ENCODE results near the gene MAG.

MAG gene

GRCh38 chr19:35341565-35342225, 49.7 kb downstream of the MAG start:
- Histone ChIP-seq H3K27me3 (ENCODE audit: control insufficient read depth in 5 of 5, insufficient read depth in 4 of 5, low read length in 5 of 5) (peaks cover 0 to 8% (median 3%) of the 10 kb centered on the region in 5 donors), H3K4me3 (ENCODE audit: low read depth in 1 of 5, low read length in 5 of 5) (no peak overlapping the region), H3K9me3 (ENCODE audit: control insufficient read depth in 5 of 5, low read length in 5 of 5) (no peaks in the 10 kb centered on the region), H3K36me3 (ENCODE audit: control insufficient read depth in 5 of 5, insufficient read depth in 5 of 5, low read length in 5 of 5) (no peaks in the 10 kb centered on the region), H3K4me1 (ENCODE audit: control insufficient read depth in 5 of 5, insufficient read depth in 5 of 5, low read length in 5 of 5) (peaks cover 0 to 7% (median 0%) of the 10 kb centered on the region in 5 donors), H3K9ac (ENCODE audit: low read length in 5 of 5) (no peak overlapping the region), H3K27ac (ENCODE audit: low read depth, low read length) (no peak overlapping the region)

GRCh38 chr19:35342430-35342829, 50.5 kb downstream of the MAG start:
- Histone ChIP-seq H3K27me3 (ENCODE audit: control insufficient read depth in 5 of 5, insufficient read depth in 4 of 5, low read length in 5 of 5) (peaks cover 0 to 8% (median 3%) of the 10 kb centered on the region in 5 donors), H3K4me1 (ENCODE audit: control insufficient read depth in 5 of 5, insufficient read depth in 5 of 5, low read length in 5 of 5) (peaks cover 0 to 15% (median 0%) of the 10 kb centered on the region in 5 donors), H3K4me3 (ENCODE audit: low read depth in 1 of 5, low read length in 5 of 5) (no peak overlapping the region), H3K36me3 (ENCODE audit: control insufficient read depth in 5 of 5, insufficient read depth in 5 of 5, low read length in 5 of 5) (no peaks in the 10 kb centered on the region), H3K9ac (ENCODE audit: low read length in 5 of 5) (no peak overlapping the region), H3K27ac (ENCODE audit: low read depth, low read length) (no peak overlapping the region), H3K9me3 (ENCODE audit: control insufficient read depth in 5 of 5, low read length in 5 of 5) (no peaks in the 10 kb centered on the region)

- no peaks in the 10 kb centered on the region for H3K9me3 ChIP-seq (ENCODE audit: control insufficient read depth in 5 of 5, low read length in 5 of 5)
- H3K4me3 ChIP-seq (ENCODE audit: low read depth in 1 of 5, low read length in 5 of 5) = no peak overlapping the region
- peaks cover 0 to 23% (median 0%) of the 10 kb centered on the region in 5 donors for H3K4me1 ChIP-seq (ENCODE audit: control insufficient read depth in 5 of 5, insufficient read depth in 5 of 5, low read length in 5 of 5)
- no peak overlapping the region for H3K27ac ChIP-seq (ENCODE audit: low read depth, low read length)
- H3K9ac ChIP-seq (ENCODE audit: low read length in 5 of 5) = no peak overlapping the region
- peaks cover 0 to 14% (median 0%) of the 10 kb centered on the region in 5 donors for H3K27me3 ChIP-seq (ENCODE audit: control insufficient read depth in 5 of 5, insufficient read depth in 4 of 5, low read length in 5 of 5)
- no peaks in the 10 kb centered on the region for H3K36me3 ChIP-seq (ENCODE audit: control insufficient read depth in 5 of 5, insufficient read depth in 5 of 5, low read length in 5 of 5)
Observed at GRCh38 chr19:35344511-35345031, 52.6 kb downstream of the MAG start.

GRCh38 chr19:35345671-35346111, 53.7 kb downstream of the MAG start:
- Histone ChIP-seq H3K4me1 (ENCODE audit: control insufficient read depth in 5 of 5, insufficient read depth in 5 of 5, low read length in 5 of 5) (peaks cover 0 to 23% (median 0%) of the 10 kb centered on the region in 5 donors), H3K36me3 (ENCODE audit: control insufficient read depth in 5 of 5, insufficient read depth in 5 of 5, low read length in 5 of 5) (no peaks in the 10 kb centered on the region), H3K27ac (ENCODE audit: low read depth, low read length) (no peak overlapping the region)

GRCh38 chr19:35346193-35347052, 54.5 kb downstream of the MAG start:
- Histone ChIP-seq H3K27ac (ENCODE audit: low read depth, low read length) (no peak overlapping the region), H3K4me1 (ENCODE audit: control insufficient read depth in 5 of 5, insufficient read depth in 5 of 5, low read length in 5 of 5) (peaks cover 0 to 23% (median 0%) of the 10 kb centered on the region in 5 donors), H3K27me3 (ENCODE audit: control insufficient read depth in 5 of 5, insufficient read depth in 4 of 5, low read length in 5 of 5) (peaks cover 0 to 17% (median 0%) of the 10 kb centered on the region in 5 donors)

More at GRCh38 chr19:35345671-35346111, 53.7 kb downstream of the MAG start:
- H3K4me3 ChIP-seq (ENCODE audit: low read depth in 1 of 5, low read length in 5 of 5) = no peak overlapping the region
- no peak overlapping the region for H3K9ac ChIP-seq (ENCODE audit: low read length in 5 of 5)
- H3K9me3 ChIP-seq (ENCODE audit: control insufficient read depth in 5 of 5, low read length in 5 of 5) = no peaks in the 10 kb centered on the region
- H3K27me3 ChIP-seq (ENCODE audit: control insufficient read depth in 5 of 5, insufficient read depth in 4 of 5, low read length in 5 of 5) = peaks cover 0 to 17% (median 0%) of the 10 kb centered on the region in 5 donors

GRCh38 chr19:35347171-35347929, 55.4 kb downstream of the MAG start, which contains the start of gene FFAR1:
Gene FFAR1 (plus strand): TSS chr19:35347902. CDS start chr19:35351552, 3,650 bp downstream.
- Histone ChIP-seq H3K9me3 (ENCODE audit: control insufficient read depth in 5 of 5, low read length in 5 of 5) (no peaks in the 10 kb centered on the region), H3K4me3 (ENCODE audit: low read depth in 1 of 5, low read length in 5 of 5) (peak within 1 kb of the TSS in 1 of 5 donors; percentile 7), H3K36me3 (ENCODE audit: control insufficient read depth in 5 of 5, insufficient read depth in 5 of 5, low read length in 5 of 5) (no peaks in the 10 kb centered on the region), H3K27me3 (ENCODE audit: control insufficient read depth in 5 of 5, insufficient read depth in 4 of 5, low read length in 5 of 5) (peaks cover 0 to 17% (median 0%) of the 10 kb centered on the region in 5 donors), H3K9ac (ENCODE audit: low read length in 5 of 5) (peak within 1 kb of the TSS in 1 of 5 donors; percentile 26), H3K27ac (ENCODE audit: low read depth, low read length) (no peak within 1 kb of the TSS), H3K4me1 (ENCODE audit: control insufficient read depth in 5 of 5, insufficient read depth in 5 of 5, low read length in 5 of 5) (peaks cover 0 to 23% (median 1%) of the 10 kb centered on the region in 5 donors)

More at GRCh38 chr19:35346193-35347052, 54.5 kb downstream of the MAG start:
- Histone ChIP-seq H3K4me3 (ENCODE audit: low read depth in 1 of 5, low read length in 5 of 5) (no peak overlapping the region), H3K36me3 (ENCODE audit: control insufficient read depth in 5 of 5, insufficient read depth in 5 of 5, low read length in 5 of 5) (no peaks in the 10 kb centered on the region), H3K9ac (ENCODE audit: low read length in 5 of 5) (no peak overlapping the region), H3K9me3 (ENCODE audit: control insufficient read depth in 5 of 5, low read length in 5 of 5) (no peaks in the 10 kb centered on the region)

GRCh38 chr19:35347930-35348298, 56.0 kb downstream of the MAG start:
- Histone ChIP-seq H3K9me3 (ENCODE audit: control insufficient read depth in 5 of 5, low read length in 5 of 5) (no peaks in the 10 kb centered on the region), H3K9ac (ENCODE audit: low read length in 5 of 5) (peak overlapping the region in 1 of 5 donors; percentile 26), H3K27me3 (ENCODE audit: control insufficient read depth in 5 of 5, insufficient read depth in 4 of 5, low read length in 5 of 5) (peaks cover 0 to 17% (median 0%) of the 10 kb centered on the region in 5 donors), H3K27ac (ENCODE audit: low read depth, low read length) (no peak overlapping the region), H3K36me3 (ENCODE audit: control insufficient read depth in 5 of 5, insufficient read depth in 5 of 5, low read length in 5 of 5) (no peaks in the 10 kb centered on the region), H3K4me3 (ENCODE audit: low read depth in 1 of 5, low read length in 5 of 5) (no peak overlapping the region), H3K4me1 (ENCODE audit: control insufficient read depth in 5 of 5, insufficient read depth in 5 of 5, low read length in 5 of 5) (peaks cover 0 to 26% (median 4%) of the 10 kb centered on the region in 5 donors)

GRCh38 chr19:35348911-35349611, 57.1 kb downstream of the MAG start:
- Histone ChIP-seq H3K4me3 (ENCODE audit: low read depth in 1 of 5, low read length in 5 of 5) (no peak overlapping the region), H3K9me3 (ENCODE audit: control insufficient read depth in 5 of 5, low read length in 5 of 5) (no peaks in the 10 kb centered on the region), H3K9ac (ENCODE audit: low read length in 5 of 5) (no peak overlapping the region), H3K4me1 (ENCODE audit: control insufficient read depth in 5 of 5, insufficient read depth in 5 of 5, low read length in 5 of 5) (peaks cover 0 to 26% (median 4%) of the 10 kb centered on the region in 5 donors), H3K27me3 (ENCODE audit: control insufficient read depth in 5 of 5, insufficient read depth in 4 of 5, low read length in 5 of 5) (peaks cover 0 to 17% (median 0%) of the 10 kb centered on the region in 5 donors), H3K36me3 (ENCODE audit: control insufficient read depth in 5 of 5, insufficient read depth in 5 of 5, low read length in 5 of 5) (no peaks in the 10 kb centered on the region), H3K27ac (ENCODE audit: low read depth, low read length) (no peak overlapping the region)

Measured in subcutaneous abdominal adipose tissue (tissue), 5 donors.